Smooth muscle cell (in vitro differentiated cells): ENCODE data around the gene COL5A1. TPM values are rescaled to one million over a fixed set of nuclear protein-coding genes. Genes with fewer than 3 reads are reported as not detected.

Experiments used
- DNase-seq: peaks from one replicate; lab custom pipeline; 2025; ENCODE audit not compliant: unreplicated experiment; lab: John Stamatoyannopoulos, UW
- H2AFZ ChIP-seq: fragments of 200-600 bp; sonication (generic); 2 replicates; pipeline ENCODE4 v1.6.0; 2016; ENCODE audit warnings: antibody characterized with exemption, low read depth, mild to moderate bottlenecking
- H3F3A ChIP-seq: fragments of 200-600 bp; sonication (generic); 2 replicates; pipeline ENCODE4 v1.6.0; 2017; ENCODE audit warnings: antibody characterized with exemption, low read depth
- H3K27ac ChIP-seq: fragments of 200-600 bp; sonication (generic); 2 replicates; pipeline ENCODE4 v1.5.1; 2016; ENCODE audit warnings: low read depth, mild to moderate bottlenecking
- H3K27me3 ChIP-seq: fragments of 200-600 bp; sonication (generic); 2 replicates; pipeline ENCODE4 v1.6.1; 2016; ENCODE audit warnings: low read depth, mild to moderate bottlenecking
- H3K36me3 ChIP-seq: fragments of 200-600 bp; sonication (generic); 2 replicates; pipeline ENCODE4 v1.5.1; 2016; ENCODE audit warnings: low read depth
- H3K4me1 ChIP-seq: fragments of 200-600 bp; sonication (generic); 2 replicates; pipeline ENCODE4 v1.5.1; 2016; ENCODE audit warnings: low read depth
- H3K4me2 ChIP-seq: fragments of 200-600 bp; sonication (generic); 2 replicates; pipeline ENCODE4 v1.6.0; 2016; ENCODE audit warnings: mild to moderate bottlenecking
- H3K4me3 ChIP-seq: fragments of 200-600 bp; sonication (generic); 2 replicates; pipeline ENCODE4 v1.5.1; 2016; ENCODE audit warnings: mild to moderate bottlenecking
- H3K79me2 ChIP-seq: fragments of 200-600 bp; sonication (generic); 2 replicates; pipeline ENCODE4 v1.6.0; 2016; ENCODE audit warnings: low read depth, mild to moderate bottlenecking
- H3K9ac ChIP-seq: fragments of 200-600 bp; sonication (generic); 2 replicates; pipeline ENCODE4 v1.6.0; 2016; ENCODE audit warnings: low read depth
- H3K9me3 ChIP-seq: fragments of 200-600 bp; sonication (generic); replicated peaks from 2 replicates; pipeline ENCODE4 v1.5.1; 2016; ENCODE audit warnings: low read depth
- H4K20me1 ChIP-seq: fragments of 200-600 bp; sonication (generic); 2 replicates; pipeline ENCODE4 v1.6.0; 2016; ENCODE audit warnings: low read depth
- CTCF ChIP-seq: fragments of 200-600 bp; sonication (generic); IDR thresholded peaks from 2 replicates; pipeline ENCODE4 v1.5.1; 2017; ENCODE audit warnings: borderline replicate concordance, mild to moderate bottlenecking, antibody characterized with exemption; ENCODE audit not compliant: insufficient read depth, poor library complexity, severe bottlenecking
- WGBS: methylation state at CpG from one replicate; pipeline ENCODE4 v1.1.7; 2016; ENCODE audit warnings: low lambda C conversion rate; 5-methylcytosine and 5-hydroxymethylcytosine counted together
- polyA plus RNA-seq: library from polyadenylated mRNA; unstranded; fragments of >200 nt; fragmentation: Nextera tagmentation; extraction: Ambion mirVana; gene quantifications from 2 replicates; pipeline ENCODE4 v1.2.1, GENCODE V29; 2016
- total RNA-seq: library from RNA; depleted of rRNA; stranded (reverse); fragments of >200 nt; gene quantifications from 2 replicates; pipeline ENCODE4 v1.2.3, GENCODE V29; 2014

The COL5A1 gene
- total and polyA plus RNA-seq, 2 experiments from 2014 or later = 1,084 to 1,443 TPM

- H3K4me1 ChIP-seq = no peaks in the 10 kb centered on the region
- peaks cover 100% of the 10 kb centered on the region for H4K20me1 ChIP-seq
- peaks cover 8% of the 10 kb centered on the region for H3K36me3 ChIP-seq
- WGBS = 97% methylated on average over 12 of the region's 12 CpGs
- H3K9ac ChIP-seq = no peak overlapping the region
- H3K27me3 ChIP-seq = no peaks in the 10 kb centered on the region
- peak overlapping the region; percentile 75 for H3K27ac ChIP-seq
- no peak overlapping the region for H3K4me3 ChIP-seq
- DNase-seq = no peak
- H3K79me2 ChIP-seq = peaks cover 75% of the 10 kb centered on the region
- no peak overlapping the region for H3K4me2 ChIP-seq
- no peak for TF ChIP-seq CTCF
- H3K9me3 ChIP-seq = no peaks in the 10 kb centered on the region
- H3F3A ChIP-seq = peaks cover 92% of the 10 kb centered on the region
- no peak overlapping the region for H2AFZ ChIP-seq
Observed at GRCh38 chr9:134772331-134772730, 130.7 kb downstream of the COL5A1 start.

- no peak for TF ChIP-seq CTCF
- peak overlapping the region; percentile 75 for H3K27ac ChIP-seq
- H3K9ac ChIP-seq = no peak overlapping the region
- H3K9me3 ChIP-seq = no peaks in the 10 kb centered on the region
- peaks cover 100% of the 10 kb centered on the region for H4K20me1 ChIP-seq
- H3K36me3 ChIP-seq = peaks cover 4% of the 10 kb centered on the region
- no peak for DNase-seq
- H3K4me1 ChIP-seq = no peaks in the 10 kb centered on the region
- peaks cover 69% of the 10 kb centered on the region for H3K79me2 ChIP-seq
- no peak overlapping the region for H3K4me3 ChIP-seq
- H3K27me3 ChIP-seq = no peaks in the 10 kb centered on the region
- 96% methylated on average over 11 of the region's 11 CpGs for WGBS
- no peak overlapping the region for H2AFZ ChIP-seq
- H3F3A ChIP-seq = peaks cover 92% of the 10 kb centered on the region
- H3K4me2 ChIP-seq = peak overlapping the region; percentile 10
Observed at GRCh38 chr9:134773842-134774241, 132.2 kb downstream of the COL5A1 start.

GRCh38 chr9:134774410-134774809 lies 132.8 kb downstream of the COL5A1 start:
- no peak for DNase-seq
- Histone ChIP-seq H3K9ac (no peak overlapping the region), H2AFZ (no peak overlapping the region), H3K4me2 (peak overlapping the region; percentile 47), H3K36me3 (peaks cover 4% of the 10 kb centered on the region), H3K4me1 (no peaks in the 10 kb centered on the region), H3K27me3 (no peaks in the 10 kb centered on the region), H4K20me1 (peaks cover 100% of the 10 kb centered on the region), H3F3A (peaks cover 94% of the 10 kb centered on the region), H3K9me3 (no peaks in the 10 kb centered on the region), H3K4me3 (no peak overlapping the region), H3K79me2 (peaks cover 67% of the 10 kb centered on the region), H3K27ac (peak overlapping the region; percentile 75)
- WGBS = 97% methylated on average over 10 of the region's 10 CpGs
- no peak for TF ChIP-seq CTCF
